Stimulated activated CD4-positive, alpha-beta T cell treated with anti-CD3 and anti-CD28 coated beads, TNF-alpha, amount 100 ng/mL, for 4 hours (primary cell): ENCODE data around the gene ANAPC7.
"Not testable (repeated sequence)": the region's sequence is repeated elsewhere in the genome, so short reads cannot be mapped to it uniquely, and the experiment has no call there.

ENCODE experiments used
- DNase-seq, 3 experiments: peaks; one replicate each; pipeline ENCODE4 v3.0.0-alpha.2; 2020; ENCODE audit warnings: low read depth in 3 of 3

Gene ANAPC7

DNA sequence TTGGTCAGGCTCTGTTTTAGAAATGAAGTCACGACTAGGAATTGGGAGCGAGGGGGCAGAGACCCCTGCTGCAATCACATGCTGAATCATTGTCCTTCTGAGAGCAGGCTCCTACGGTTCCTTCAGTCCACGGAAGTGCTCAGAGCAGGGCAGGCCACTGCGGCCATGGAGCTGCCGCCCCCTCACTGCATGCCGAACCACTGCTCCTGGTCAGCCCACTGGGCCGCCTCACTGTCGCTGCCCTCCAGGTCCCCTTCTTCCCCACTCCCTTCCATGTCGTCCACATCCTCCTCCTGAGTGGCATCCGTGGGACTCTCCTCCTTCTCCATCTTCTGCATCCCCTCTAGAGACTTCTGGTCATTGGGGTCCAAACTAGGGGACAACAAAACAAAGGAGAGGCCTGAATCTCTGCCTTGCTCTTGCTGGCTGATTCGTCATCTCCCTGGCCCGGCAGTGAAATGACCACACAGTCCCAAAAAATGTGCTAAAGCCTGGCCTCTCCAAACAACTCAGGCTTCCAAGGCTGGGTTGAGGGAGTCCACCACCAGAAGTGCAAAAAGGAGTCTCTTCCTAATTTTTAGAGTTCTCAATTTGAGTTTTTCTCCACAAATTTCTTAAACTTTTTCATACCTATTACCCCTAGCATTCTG, 29.4 kb downstream of the ANAPC7 start:
- no peak for DNase-seq

DNA sequence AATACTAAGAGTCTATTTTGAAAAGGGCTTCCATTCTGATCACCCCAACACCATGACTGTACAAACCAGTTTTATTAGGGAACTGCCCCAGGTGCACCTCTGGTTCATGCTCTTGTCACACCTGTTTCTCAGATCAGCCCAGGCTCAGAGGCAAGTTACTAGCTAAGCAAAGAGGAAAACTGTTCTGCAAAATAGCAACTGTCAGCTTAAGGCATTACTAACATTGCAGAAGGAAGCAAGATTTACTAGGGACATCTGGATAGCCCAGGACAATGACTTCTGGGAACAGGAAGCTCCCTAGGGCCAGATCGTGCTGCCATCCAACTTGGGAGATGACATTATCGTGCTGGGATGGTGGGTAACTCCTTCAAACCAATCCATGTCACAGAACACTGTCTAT, 30.1 kb downstream of the ANAPC7 start:
- no peak for DNase-seq

DNA sequence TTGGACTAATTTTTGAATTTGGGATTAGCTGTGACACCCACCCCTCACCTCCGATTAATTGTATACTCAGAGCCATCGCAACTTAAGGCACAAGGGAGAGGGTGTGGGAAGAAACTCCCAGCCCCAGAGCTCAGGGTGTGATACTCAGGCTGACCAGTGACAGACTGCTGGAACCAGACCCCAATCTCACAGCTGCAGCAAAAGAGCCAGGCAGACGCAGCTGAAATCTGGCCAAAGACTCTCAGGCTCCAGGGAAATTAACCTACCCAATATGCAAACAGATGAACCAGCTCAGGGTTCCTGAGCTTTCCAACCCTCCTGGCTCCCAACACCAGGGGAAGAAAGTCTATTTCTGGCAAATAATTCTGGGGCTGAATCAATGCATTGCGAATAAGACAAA, 30.5 kb downstream of the ANAPC7 start:
- no peak for DNase-seq

DNA sequence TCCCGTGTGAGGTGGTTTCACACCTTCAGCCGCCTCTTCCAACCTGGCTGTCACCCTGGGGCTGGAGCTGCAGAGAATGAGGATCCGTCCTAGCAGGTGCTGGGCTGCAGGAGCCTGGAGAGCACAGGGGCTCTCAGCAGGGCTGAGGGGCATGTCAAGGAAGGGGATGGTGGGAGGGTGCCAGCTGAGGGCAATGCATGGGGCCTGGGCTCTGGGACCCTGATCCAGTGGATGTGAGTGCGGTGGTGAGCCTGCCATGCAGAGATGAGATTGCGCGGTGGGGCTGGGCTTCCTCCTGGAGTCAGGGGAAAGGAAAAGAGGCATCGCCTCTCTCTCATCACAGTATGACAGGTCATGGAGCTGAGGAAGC, 31.5 kb downstream of the ANAPC7 start:
- DNase-seq = no peak

DNA sequence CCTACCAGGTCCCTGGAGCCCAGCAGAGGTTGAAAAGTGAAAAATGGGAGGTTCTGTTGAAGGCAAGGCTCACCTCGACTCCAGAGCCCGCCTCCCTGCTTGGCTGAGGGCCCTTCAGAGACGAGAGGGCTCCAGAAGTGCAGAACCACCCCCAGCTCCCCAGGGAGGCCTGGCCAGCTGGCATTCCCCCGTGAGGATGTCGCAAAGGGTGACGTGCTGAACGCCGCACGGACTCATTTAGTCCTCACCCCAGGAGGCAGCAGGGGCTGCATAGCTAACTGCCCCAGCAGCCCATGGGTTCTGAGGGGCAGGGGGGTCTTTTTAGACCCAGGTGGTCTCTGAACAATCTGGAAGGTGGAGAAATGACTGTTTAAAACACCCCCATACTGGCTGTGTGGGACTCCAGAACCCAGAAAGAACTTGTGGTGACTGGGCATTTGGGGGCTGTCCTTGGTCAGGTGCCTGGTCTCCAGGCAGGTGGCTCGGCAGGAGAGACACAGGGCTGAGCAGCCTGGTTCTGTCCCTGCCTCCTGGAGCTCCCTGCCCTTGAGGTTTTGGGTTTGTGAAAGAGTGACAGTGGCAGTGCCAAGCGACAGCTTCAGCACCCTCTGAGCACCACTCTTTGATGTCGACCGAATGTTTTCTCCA, 32.0 kb downstream of the ANAPC7 start:
- no peak for DNase-seq

DNA sequence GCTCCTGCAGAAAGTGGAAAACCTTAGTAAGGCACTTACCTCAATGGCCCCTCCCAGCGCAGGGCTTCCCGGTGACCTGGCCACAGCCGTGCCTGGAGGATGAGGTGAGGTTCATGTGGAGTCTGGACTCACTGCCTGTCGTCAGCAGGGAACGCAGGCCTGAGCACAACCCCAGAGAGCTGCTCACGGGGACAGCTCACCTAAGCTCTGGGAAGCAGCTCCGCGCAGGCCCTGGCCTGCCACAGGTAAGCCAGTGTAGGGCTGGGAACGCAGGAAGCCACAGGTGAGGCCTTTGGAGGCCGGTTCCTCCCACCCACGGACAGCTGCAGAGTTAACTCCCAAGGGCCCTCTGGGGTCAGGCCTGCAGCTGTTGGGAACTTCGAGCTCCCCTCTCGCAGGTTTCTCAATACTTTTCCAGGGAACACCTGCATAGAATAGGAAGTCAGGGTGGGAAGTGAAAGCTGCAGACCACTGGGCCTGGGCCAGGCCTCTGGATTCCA, 32.7 kb downstream of the ANAPC7 start:
- no peak for DNase-seq

DNA sequence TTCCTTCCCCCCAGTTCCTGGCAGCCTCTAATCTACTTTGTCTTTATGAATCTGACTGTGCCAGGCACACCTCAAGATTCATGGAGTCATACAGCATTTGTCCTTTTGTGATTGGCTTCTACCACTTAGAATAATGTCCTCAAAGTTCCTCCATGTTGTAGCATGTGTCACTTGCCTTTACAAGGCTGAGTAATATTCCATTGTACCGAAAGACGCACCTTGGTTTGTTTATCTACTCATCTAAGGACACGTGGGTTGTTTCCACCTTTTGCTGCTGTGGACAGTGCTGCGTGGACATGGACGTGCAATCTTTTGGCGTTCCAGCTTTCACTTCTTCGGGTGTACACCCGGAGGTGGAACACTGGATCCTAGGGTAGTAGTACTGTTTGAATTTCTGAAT, 33.5 kb downstream of the ANAPC7 start:
- DNase-seq = no peak

DNA sequence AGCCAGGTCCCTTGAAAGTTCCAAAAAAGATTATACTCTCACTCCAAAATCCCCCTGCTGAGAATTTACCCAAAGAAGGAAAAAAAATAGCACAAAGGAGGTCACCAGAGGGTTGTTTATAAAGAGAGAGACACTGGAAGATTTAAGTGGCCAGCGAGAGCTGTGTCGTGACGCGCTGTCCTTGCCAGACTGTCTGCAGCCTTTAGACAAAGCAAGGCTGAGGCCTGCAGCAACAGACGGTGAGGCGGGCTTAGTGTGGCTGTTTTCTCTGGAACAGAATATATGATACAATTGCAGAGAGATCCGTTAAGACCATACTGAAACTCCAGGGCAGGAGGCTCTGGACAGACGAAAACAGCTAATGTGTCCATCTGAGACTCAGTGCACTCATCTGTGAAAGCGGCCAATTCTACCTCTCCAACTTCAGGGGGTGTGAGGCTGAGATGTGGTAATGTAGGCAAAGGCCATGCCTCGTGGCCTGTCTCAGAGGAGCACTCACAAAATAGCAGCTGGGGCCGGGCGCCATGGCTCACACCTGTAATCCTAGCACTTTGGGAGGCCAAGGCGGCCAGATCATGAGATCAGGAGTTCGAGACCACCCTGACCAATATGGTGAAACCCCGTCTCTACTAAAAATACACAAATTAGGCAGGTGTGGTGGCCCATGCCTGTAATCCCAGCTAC, 36.2 kb downstream of the ANAPC7 start:
- DNase-seq = no peak

DNA sequence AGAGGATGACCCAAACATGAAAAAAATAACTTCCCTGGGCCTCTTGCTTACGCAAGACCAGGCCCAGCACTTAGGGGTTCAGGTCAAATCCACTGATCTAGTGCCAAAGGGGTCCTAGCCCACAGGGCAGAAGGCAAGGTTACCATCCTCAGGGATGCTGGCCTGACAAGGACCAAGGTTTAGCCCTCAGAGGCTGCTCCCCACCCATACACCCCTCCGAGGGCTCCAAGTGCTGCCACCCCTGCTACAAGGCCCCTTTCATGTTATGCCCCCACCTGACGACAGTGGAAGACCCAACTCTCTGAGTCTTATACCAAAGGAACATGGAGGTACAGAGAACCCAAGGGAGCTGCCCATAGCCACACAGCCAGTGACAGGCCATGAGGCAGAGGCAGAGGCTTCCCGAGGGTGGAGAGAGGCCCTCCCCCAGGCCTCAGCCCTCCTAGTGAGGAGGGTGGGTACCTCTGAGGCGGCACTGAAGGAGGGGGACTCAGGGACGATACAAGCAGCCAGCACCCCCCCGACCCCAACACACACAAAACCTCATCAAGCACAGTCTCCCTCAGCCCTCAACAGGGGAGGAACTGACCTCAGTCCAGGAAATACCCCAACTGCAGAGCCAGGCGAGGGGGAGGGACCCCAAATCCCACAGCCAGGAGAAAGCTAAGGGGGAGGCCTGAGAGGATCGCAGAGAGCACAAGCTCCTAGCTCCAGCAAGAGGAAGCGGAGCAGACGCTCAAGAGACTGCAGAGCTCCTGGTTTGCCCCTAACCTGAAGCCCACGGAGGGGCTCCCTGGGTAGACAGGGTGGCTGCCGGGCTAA, 37.0 kb downstream of the ANAPC7 start:
- DNase-seq = no peak

DNA sequence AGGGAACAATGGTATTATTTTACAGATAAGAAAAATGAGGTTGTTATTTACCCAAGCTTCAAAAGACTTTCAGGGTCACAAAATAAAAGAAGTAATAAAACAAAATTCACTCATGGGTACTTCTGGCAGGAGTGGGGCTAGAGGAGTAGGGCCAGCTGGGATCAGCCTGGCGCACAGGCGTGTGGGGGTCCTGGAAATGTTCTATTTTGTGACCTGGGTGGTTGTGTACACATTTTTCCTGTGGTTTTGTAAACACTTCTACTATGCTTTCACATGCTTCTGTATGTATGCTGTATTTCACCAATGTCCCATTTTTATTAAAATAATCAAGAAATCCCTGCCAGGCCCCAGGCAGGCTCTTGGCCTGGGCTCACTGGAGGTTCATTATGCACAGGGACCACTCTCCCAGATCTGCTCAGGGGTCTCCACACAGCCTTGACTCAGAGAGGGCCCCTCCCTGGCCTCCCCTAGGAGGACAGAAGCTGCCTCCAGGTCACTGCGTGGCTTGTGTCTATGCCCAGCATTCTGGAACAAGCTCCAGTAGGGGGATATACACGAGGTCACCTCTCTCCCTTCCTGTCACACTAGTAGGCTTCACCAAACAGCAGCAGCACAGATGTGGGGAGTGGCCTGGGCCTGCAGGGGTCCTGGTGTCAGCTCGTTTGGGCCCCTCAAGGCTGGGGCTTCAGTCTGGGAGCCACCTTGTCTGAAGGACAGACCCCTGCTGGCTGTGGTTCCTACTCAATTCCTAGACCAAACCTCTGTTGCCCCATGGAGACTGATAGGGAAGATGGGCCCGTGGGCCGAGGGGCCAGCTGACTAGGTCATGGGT, 37.8 kb downstream of the ANAPC7 start:
- no peak for DNase-seq

DNA sequence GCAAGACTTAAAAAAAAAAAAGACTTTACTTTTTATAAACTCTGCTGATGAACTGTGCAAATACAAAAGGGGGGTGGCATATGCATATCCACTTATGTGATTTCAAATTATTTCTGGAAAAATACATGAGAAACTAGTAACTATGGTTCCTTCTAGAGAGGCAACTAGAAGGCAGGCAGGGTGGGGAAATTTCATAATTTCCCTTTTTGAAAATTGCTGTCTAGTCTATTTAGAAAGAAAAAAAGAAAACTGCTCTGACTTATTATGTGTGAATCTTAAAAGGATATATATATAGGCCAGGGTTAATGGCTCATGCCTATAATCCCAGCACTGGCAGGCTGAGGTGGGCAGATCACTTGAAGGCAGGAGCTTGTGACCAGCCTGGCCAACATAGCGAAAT, 42.3 kb downstream of the ANAPC7 start:
- no peak for DNase-seq

DNA sequence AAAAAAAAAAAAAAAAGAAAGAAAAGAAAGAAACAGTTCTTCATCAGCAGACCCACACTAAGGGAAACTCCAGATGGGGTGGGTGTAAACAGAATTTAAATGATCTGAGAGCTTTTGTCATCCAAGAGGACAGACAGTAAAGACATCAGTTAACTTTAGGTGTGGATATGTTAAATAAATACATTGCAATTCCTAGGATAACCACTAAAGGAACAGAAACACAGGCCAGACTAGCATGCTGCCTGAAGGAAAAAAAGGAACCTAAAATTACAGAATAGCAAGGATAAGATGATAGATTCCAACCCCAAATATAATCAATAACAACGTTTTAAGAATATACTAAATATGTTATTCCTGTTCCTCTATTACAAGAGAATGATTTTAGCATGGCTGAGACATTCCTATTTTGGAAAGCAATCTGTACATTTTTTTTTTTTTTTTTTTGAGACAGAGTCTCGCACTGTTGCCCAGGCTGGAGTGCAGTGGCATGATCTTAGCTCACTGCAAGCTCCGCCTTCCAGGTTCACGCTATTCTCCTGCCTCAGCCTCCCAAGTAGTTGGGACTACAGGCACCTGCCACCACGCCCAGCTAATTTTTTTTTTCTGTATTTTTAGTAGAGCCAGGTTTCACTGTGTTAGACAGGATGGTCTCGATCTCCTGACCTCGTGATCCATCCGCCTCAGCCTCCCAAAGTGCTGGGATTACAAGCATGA, 45.0 kb downstream of the ANAPC7 start:
- not testable (repeated sequence) for DNase-seq

DNA sequence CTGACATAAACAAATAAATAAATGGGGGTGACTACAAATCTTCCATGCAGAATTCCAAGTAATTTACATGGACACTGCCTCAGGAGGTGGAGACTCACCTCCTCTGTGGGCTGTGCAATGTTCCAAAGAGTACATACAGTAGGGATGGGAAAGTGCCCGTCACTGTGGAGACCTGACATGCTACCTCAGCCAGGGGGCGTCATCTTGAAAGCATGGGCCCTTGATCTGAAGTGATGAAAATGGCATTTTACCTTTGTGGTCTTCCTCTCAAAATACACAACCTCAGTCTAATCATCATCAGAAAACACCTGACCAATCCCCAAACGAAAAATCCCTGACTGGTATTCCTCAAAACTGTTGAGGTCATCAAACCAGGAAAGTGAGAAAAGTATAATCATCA, 48.4 kb downstream of the ANAPC7 start:
- DNase-seq = no peak

DNA sequence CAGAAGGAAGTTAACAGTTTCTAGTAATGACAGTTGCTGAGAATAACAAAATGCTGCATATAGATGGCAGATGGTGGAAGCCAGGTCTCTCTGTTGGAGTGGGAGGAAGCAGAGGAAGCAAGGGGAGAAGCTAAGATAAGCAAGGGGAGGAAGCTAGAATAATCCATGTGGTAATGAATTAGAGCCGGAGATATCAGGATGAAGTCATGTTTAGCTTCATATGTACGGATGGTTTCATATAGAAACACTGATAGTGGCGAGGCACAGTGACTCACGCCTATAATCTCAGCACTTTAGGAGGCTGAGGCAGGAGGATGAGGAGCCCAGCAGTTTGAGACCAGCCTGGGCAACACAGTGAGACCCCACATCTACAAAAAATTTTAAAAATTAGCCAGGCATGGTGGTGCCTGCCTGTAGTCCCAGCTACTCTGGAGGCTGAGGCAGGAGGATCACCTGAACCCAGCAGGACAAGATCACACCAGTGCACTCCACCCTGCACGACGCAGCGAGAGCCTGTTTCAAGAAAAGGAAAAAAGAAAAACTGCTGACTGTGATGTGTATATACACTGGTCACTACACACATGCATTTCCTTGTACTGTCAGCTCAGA, 49.2 kb downstream of the ANAPC7 start:
- DNase-seq = no peak

DNA sequence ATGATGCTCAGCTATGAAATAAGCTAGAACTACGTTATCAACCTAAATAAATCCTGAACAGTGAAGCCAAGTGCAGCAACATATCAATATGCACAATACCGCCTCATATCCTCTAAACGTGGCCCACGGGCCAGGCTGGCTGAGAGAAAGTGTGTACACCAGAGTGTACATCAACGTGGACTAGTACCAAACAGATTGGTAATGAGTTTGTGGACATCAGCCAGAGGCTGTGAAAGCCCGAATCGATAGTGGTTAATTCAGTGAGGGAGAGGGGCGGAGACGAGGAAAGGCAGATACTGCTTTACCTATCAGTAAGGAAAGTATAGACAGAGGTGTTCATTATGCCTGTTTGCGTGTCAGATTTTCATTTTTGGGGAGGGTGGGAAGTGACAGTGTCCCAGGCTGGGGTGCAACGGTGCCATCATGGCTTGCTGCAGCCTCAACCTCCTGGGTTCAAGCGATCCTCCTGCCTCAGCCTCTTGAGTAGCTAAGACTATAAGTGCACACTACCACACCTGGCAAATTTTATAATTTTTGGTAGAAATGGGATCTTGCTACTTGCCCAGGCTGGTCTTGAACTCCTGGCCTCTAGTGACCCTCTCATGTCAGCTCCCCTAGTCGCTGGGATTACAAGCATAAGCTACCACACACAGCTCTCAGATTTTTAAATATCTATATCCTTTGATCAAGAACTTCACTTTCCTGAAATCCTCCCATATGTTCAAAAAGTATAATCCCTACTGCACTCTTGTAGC, 50.1 kb downstream of the ANAPC7 start:
- no peak for DNase-seq

DNA sequence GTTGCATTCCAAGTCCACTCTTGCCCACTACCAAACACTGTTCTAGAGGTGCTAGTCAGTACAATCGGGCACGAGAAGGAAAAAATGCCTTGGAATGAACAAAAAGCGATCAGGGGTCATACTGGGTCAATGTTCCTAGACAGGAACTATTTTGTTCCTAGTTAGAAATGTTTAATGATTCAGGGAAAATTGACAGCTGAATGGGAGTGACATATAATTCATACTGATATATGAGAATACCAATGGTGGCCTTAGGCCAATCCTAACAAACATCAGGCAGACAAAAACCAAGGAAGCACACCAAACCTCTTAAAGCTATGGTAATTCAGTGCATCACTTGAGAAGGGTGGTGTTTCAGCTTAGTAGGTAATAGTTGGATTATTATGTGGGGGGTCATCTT, 51.1 kb downstream of the ANAPC7 start:
- no peak for DNase-seq

DNA sequence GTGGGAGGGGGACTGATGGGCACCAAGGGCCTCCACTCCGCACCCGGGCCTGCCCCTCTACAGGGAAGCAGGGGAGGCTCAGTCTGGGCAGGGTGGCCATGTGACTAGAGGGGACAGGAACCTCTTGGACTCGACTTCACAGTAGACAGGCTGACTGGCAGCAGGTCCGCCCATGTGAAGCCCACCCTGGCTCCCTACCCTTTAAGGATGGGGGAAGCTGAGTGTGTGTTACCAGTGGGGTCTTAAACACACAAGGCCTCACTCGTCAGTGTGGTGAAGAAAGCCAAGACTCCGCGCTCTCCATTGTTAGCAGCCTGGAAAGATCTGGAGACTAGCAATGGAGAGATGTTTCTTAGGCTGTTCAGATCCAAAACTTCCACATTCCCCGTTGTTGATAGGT, 52.4 kb downstream of the ANAPC7 start:
- no peak for DNase-seq

DNA sequence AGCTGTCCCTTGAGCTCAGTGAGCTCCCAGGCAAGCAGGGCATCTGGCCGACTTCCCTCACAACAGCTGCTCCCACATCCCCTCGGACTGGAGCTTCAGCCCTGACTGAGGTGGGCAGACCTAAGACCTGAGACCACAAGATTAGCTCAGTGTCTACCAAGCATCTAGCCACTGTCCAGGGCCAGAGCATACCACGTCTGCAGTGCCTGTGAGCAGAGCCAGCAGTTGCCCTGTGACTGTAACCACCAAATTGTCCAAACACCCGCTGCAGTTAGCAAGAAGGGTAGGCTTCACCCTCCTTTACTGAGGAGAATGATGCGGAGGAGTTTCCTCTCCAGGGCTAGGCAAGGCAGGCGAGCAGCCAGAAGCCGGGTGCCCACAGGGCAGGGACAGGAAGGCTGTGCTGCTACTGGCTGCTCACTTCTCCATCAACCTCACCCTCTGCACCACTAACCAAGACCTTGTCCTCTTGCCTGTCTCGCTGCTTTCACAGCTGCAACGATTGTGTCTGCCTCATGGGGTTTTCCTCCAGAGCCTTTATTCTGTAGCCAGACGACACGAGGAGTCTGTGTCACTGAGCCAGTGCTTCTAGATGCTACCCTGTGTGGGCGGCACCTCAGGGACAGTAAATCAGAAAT, 53.9 kb downstream of the ANAPC7 start:
- DNase-seq = peak; percentile 12 to 34 (median 29)

DNA sequence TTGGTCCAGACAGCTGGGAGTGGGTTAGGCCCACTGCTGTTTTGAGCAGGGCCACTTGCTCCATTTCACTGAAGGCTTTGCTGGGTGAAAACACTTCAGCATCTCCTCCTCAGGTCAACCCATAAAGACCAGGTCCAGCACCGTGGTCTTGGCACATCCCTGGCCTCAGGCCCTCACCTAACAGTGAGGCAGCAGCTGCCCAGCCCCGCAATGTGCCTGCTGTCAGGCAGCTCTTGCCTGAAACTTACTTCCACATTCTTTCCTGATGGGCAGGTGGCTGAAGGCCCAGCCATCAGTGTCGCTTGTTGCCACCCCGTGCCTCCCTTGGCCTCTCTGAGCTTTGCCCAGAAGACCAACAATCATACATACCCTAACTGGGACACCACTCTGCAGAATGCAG, 54.4 kb downstream of the ANAPC7 start:
- DNase-seq = no peak
